Endometrial microvascular endothelial cells (primary cell): Measurements from ENCODE around the gene MYBPH. TPM values are rescaled to one million over a fixed set of nuclear protein-coding genes. Genes with fewer than 3 reads are reported as not detected.

Experiments used
- in situ Hi-C: cut with HindIII; loops from 2 replicates; pipeline ENCODE4 v1.10.0; 2017; ENCODE audit warnings: low sequenced_read_pairs, low pct_unique_long_range_greater_than_20kb; ENCODE audit errors: inconsistent ontology term
- total RNA-seq: library from RNA; depleted of rRNA; stranded (reverse); fragments of >200 nt; gene quantifications from one replicate; pipeline ENCODE4 v1.2.3, GENCODE V29; 2015; ENCODE audit errors: inconsistent ontology term

MYBPH gene
- total RNA-seq, 1 donor from 2014 or later: not detected

GRCh38 chr1:203183828-203184227 lies 8.2 kb upstream of the MYBPH start:
- in situ Hi-C loops: no loop called here

DNA sequence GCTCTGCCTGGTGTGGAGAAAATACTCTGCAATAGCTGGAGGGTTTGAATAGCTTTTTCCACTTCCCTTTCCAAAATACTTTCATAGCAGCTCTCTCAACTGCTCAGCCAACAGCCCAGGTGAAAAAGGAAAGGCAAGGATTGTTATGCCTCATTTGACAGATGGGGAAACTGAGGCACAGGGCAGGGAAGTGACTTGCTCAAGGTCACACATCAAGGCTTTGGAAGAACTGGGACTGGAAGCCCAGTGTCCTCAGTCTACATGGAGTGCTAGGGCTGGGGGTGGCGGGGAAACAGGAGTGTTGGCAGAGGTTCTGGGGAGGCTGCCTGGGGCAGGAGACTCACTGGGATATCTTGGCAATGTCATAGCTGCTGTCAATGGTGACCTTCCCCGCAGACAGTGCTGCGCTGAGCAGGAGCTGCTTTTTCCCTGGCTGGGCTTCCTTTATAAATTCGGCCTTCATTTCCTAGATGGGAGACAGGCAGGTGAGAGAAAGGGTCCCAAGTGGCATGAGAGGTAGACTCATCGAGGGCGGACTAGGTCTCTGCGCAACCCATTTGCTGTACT lies 6.8 kb upstream of the MYBPH start:
- in situ Hi-C loops: no loop called here

DNA sequence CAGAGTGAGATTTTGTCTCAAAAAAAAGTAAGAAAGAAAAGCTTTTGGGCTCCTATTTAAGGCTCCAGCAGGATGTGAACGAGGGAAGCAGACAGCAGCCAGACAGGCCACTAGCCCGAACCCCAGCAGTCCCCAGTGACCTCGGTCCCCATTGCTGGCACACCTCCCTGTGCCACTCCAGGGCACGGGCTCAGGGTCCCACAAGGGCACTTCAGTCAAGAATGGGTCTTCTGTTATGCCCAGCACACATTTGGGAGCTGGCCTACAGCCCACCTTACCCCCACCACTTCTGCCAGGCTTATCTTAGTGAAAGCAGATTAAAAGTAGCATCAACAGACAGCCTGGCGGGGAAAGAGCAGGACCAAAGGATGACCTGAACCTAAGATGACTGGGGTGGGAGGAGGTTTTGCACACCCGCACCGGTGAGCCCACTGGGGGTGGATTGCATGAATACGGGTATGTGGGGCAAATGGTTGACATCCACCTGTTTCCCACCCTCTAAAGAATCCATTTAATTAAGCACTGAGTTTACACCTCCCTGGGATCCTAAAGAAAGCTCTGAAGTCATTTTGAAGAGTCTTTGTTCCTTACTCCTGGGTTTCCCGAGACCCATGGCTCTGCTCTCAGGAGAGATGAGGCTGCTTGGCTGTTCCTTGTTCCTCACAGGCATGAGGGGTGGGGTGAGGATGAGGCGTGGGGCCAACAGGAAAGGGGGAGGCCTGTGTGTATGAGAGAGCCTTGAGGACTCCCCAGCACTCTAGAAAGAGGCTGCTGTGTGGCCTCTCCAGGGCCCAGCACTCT lies 6.2 kb upstream of the MYBPH start:
- in situ Hi-C loops: no loop called here

GRCh38 chr1:203180611-203181330 lies 5.1 kb upstream of the MYBPH start:
- in situ Hi-C loops: no loop called here

GRCh38 chr1:203179667-203180005 lies 4.0 kb upstream of the MYBPH start:
- in situ Hi-C loops: no loop called here

DNA sequence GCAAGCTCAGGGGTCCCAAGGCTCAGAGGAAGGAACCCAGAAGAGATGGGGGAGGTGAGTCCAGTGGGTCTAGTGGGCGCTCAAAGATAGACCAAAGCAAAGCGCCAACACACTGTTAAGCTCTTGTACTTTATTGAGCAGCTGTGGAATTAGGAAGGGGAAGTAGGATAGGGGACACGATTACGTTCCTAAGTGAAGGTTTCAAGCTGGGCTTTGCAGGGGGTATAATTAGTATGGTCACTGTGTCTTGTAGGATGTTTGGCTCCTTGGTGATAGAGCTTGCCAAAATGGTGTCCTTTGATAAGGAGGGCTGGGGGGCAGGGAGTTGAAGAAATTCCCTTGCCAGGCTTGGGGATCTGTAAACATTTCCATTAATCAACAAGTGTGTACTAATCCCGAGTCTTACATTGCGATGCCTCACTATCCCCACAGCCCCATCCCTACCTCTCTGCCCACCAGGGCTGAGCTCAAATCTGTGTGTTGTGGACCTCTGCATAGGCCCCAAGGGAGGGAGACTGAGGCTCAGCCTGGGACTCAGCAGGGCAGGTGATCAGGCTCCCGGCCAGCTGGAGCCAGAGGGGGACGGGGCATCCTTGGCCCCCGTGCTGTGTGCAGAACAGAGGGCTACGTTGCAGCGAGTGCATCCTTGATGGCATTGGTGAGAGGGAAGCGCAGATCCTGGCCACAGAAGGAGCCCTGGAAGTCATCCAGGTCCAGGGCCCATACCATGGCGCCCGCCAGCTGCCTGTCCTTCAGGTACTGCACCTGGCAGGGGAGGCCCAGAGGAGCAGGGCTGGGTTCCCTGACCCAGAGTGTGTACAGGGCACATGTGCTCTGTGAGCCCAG lies 3.4 kb upstream of the MYBPH start:
- in situ Hi-C loops: no loop called here

DNA sequence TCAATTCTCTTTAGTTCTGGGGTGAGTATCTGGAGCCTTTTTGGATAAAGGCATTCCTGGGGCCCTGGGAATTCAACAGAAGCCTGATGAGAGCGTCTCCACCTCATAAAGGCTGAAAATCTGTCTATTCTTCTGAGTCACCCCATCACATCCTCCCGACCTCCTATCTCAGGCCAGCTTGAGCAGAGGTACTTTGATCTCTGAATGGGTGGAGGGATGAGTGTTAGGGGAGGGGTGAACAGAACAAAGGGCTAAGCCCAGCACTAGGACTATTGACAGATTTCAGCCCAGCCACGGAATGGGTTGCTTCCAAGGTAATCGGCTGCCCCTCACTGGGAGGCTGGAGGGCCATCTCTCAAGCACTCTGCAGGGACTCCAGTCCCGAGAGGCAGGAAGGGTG lies 2.5 kb upstream of the MYBPH start:
- in situ Hi-C loops: no loop called here

DNA sequence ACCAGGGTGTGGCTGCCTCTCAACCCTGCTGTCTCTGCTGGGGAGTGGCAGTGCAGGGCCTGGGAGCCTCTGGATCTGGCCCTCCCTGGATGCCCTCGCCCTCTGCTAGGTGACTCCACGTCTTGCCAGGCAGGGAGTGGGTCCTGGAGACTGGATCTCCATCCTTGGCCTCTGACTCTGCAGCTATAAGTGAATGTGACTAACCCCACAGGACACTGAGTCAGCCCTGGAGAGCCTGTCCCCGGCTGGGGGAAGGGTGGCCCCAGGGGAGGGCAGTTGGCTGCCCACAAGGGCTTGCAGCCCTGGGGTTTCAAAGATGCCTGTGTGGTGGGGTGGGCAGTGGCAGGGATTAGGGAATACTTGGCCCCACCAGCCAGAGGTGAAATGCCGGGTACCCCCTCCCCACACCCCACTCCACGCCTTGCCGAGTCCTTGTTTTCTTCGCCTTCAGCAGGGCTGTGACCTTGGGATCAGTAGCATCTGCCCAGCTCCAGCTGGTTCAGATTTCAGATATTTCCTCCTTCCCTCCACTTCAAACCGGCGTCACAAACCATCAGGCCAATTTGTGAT lies 1.9 kb upstream of the MYBPH start:
- in situ Hi-C loops: no loop called here

- in situ Hi-C loops: no loop called here
These were observed 1.4 kb upstream of the MYBPH start for GRCh38 chr1:203177036-203177405.

GRCh38 chr1:203176273-203177035 lies 828 bp upstream of the MYBPH start:
- in situ Hi-C loops: no loop called here

DNA sequence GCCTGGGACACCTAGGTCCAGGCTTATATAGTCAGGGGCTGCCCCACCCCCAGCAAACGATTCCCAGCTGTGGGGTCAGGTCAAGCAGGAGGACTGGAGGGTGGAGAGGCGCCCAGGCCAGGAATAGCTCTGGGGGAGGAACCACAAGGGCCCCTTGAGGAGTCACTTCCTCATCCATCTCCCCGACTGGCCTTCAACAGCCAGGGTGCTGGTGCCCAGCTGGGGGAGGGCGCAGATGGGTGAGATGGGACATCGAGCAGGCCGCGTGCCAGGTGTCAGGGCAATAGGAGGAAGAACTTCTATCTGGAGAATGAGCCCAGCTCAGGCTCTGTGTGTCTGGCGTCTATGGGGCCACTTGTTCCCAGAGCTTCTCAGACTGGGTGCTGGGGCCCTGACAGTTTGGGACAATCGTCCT lies 208 bp upstream of the MYBPH start:
- in situ Hi-C loops: no loop called here

DNA sequence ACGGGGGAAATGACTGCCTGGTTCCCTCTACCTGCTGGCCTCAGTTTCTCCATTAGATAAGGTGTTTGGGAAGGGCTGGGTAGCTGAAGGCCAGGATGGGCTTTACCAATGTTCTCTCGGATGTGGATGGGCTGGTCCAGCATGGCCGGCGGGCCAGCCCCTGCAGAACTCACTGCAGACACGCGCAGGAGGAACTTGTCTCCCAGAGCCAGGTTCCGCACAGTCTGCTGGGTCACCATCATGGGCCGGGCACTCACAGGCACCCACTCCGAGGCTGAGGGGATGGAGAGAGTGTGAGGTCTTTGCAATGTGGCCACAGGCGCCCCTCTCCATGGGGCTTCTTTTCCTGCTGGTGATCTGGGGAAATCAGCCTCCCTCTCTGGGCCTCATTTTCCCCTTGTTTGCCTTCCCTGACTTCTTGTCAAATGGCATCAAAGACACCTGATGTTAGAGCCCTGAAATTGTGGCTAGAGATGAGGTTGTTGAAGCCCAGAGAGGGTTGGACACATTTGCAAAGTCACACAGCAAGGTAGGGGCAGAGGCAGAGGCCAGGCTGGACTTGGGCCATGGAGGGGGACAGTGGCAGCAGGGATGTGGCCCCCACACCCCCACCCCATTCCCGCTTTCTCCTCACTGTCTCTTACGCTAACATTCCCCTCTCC lies 1.2 kb downstream of the MYBPH start:
- in situ Hi-C loops: no loop called here

- in situ Hi-C loops: no loop called here
These were observed 2.1 kb downstream of the MYBPH start for GRCh38 chr1:203173566-203173965.

- in situ Hi-C loops: no loop called here
These were observed 2.5 kb downstream of the MYBPH start for GRCh38 chr1:203173011-203173555.

- in situ Hi-C loops: no loop called here
These were observed 3.2 kb downstream of the MYBPH start for GRCh38 chr1:203172184-203173010.

DNA sequence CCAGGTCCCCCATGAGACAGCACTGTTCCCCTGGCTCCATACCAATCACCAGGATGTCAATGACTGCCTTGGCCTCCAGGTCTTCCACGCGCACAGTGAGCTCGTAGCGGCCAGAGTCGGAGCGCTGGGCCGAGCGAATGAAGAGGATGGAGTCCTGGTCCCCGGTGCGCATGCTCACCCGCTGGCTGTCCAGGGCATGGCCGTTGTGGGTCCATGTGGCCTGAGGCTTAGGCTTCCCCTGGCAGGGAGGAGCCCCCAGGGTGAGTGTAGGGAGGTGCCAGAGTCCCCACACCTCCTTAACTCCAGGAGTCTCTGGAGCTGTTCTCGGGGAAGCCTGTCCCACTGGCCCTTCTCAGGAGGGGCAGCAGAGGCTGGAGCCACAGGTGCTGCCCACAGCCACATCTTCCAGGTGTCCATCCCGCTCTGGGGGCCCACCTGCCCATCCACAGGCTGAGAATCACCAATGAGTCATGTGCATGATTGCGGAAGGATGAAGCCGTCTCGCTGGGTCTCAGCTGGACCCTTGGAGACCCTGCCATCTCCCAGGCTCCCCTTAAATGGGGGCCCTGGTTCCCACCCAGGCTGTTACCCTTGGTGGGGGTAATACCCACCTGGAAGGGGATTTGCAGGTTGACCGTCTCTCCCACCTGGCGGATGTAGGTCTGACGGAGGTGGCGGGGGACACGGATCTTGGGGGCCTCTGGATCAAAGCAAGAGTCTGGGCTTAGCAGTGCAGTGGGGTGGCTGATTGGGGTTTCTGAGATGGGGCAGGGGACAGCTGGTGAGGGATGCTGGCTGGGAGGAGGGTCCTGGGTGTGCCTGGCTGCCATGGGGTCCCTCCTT lies 4.1 kb downstream of the MYBPH start:
- in situ Hi-C loops: no loop called here
